ENCODE data around the gene TANK. TPM values are rescaled to one million over a fixed set of nuclear protein-coding genes. Genes with fewer than 3 reads are reported as not detected.

Gene TANK
- total RNA-seq, 4 donors from 2014 or later = 63.8 to 97.7 (median 88.8) TPM

- Histone ChIP-seq H3K36me3 (no peaks in the 10 kb centered on the region), H3K4me1 (no peaks in the 10 kb centered on the region), H3K9me3 (no peaks in the 10 kb centered on the region), H3K27ac (peak overlapping the region; percentile 28 to 78 (median 52)), H3K4me3 (peak overlapping the region in 3 of 4 donors; percentile 35 to 38 (median 37)), H3K27me3 (no peaks in the 10 kb centered on the region)
- peak in 2 of 6 experiments; percentile 6 to 39 for TF ChIP-seq CTCF (IDR thresholded peaks at IDR 0.05)
- no peak for TF ChIP-seq POLR2A (IDR thresholded peaks at IDR 0.05)
- no peak for DNase-seq
Observed at GRCh38 chr2:161139098-161139987, 20.9 kb upstream of the TANK start.

GRCh38 chr2:161141033-161141432 is 19.2 kb upstream of the TANK start:
- H3K4me1 ChIP-seq = no peaks in the 10 kb centered on the region
- TF ChIP-seq CTCF (IDR thresholded peaks at IDR 0.05) (no peak), POLR2A (IDR thresholded peaks at IDR 0.05) (no peak)
- H3K9me3 ChIP-seq = no peaks in the 10 kb centered on the region
- peak overlapping the region in 1 of 4 donors; percentile 27 for H3K27ac ChIP-seq
- no peak overlapping the region for H3K4me3 ChIP-seq
- no peaks in the 10 kb centered on the region for H3K36me3 ChIP-seq
- no peak for DNase-seq
- H3K27me3 ChIP-seq = no peaks in the 10 kb centered on the region

- TF ChIP-seq CTCF (IDR thresholded peaks at IDR 0.05) (no peak), POLR2A (IDR thresholded peaks at IDR 0.05) (no peak)
- Histone ChIP-seq H3K36me3 (no peaks in the 10 kb centered on the region), H3K4me1 (no peaks in the 10 kb centered on the region), H3K27ac (no peak overlapping the region), H3K9me3 (peaks cover 0 to 10% (median 0%) of the 10 kb centered on the region in 4 donors), H3K4me3 (no peak overlapping the region), H3K27me3 (no peaks in the 10 kb centered on the region)
- no peak for DNase-seq
Observed at GRCh38 chr2:161146209-161146775, 13.9 kb upstream of the TANK start.

GRCh38 chr2:161146996-161147395 is 13.2 kb upstream of the TANK start:
- H3K4me1 ChIP-seq = no peaks in the 10 kb centered on the region
- H3K4me3 ChIP-seq = no peak overlapping the region
- no peaks in the 10 kb centered on the region for H3K27me3 ChIP-seq
- no peaks in the 10 kb centered on the region for H3K36me3 ChIP-seq
- H3K9me3 ChIP-seq = peaks cover 0 to 10% (median 0%) of the 10 kb centered on the region in 4 donors
- peak in 1 of 3 donors; percentile 38 for DNase-seq
- H3K27ac ChIP-seq = peak overlapping the region in 1 of 4 donors; percentile 19
- TF ChIP-seq POLR2A (IDR thresholded peaks at IDR 0.05) = no peak
- TF ChIP-seq CTCF (IDR thresholded peaks at IDR 0.05) = no peak

GRCh38 chr2:161147856-161148255 is 12.4 kb upstream of the TANK start:
- Histone ChIP-seq H3K27me3 (no peaks in the 10 kb centered on the region), H3K9me3 (peaks cover 0 to 10% (median 0%) of the 10 kb centered on the region in 4 donors), H3K36me3 (no peaks in the 10 kb centered on the region), H3K27ac (no peak overlapping the region), H3K4me1 (no peaks in the 10 kb centered on the region), H3K4me3 (no peak overlapping the region)
- TF ChIP-seq POLR2A (IDR thresholded peaks at IDR 0.05) (no peak), CTCF (IDR thresholded peaks at IDR 0.05) (no peak)
- DNase-seq = no peak

Measured in Peyer's patch (tissue), 4 donors.